ENCODE data around the gene RNF125. TPM values are rescaled to one million over a fixed set of nuclear protein-coding genes. Genes with fewer than 3 reads are reported as not detected.
"Not testable (repeated sequence)": the region's sequence is repeated elsewhere in the genome, so short reads cannot be mapped to it uniquely, and the experiment has no call there.

The RNF125 gene
- total and polyA plus RNA-seq, 4 donors, result 0.05 to 6.7 (median 3.6) TPM

DNA sequence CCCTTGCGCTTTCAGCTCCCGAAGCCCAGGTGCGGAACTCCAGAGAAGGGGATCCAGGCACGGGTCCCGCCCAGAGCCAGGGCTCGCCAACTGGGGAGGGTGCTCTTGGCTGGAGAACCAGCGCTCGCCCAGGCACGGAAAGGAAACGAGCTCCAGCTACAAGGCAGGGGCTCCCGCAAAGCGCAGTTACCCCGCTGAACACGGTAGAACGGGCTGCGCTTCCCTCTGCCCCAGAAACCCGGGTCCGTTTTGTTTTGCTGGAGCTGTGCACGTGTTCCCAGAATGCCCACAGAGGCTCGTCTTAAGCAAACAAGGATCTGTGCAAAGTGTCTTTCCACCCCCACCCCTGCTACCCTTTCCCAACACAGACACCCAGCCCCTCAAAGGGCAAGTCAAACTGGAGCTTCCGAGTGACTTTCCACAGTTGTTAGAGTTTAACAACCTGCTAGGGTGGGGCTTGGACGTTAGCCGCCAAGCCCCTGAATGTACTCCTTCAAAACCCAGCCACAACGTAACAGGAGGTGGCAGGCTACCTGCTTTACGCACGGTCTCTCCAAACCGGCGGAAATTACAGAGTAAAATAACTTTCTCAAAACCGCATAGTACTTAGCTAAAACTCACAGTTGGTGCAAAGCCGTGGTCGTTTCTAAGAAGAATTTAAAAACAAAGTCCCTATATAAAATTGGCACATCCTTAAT is 775 bp downstream of the RNF125 start:
- Histone ChIP-seq H3K9me3 (ENCODE audit: control insufficient read depth, low read length) (no peaks in the 10 kb centered on the region), H3K36me3 (ENCODE audit: control insufficient read depth in 1 of 2, insufficient read depth in 2 of 2, low read length in 1 of 2) (no peaks in the 10 kb centered on the region), H3K27me3 (ENCODE audit: control insufficient read depth in 1 of 2, insufficient read depth in 2 of 2, low read length in 1 of 2) (no peaks in the 10 kb centered on the region), H3K4me1 (ENCODE audit: control insufficient read depth in 1 of 2, insufficient read depth in 2 of 2, low read length in 2 of 2) (no peaks in the 10 kb centered on the region), H3K4me3 (ENCODE audit: low read length in 2 of 2) (peak overlapping the region; percentile 20 to 50), H3K27ac (ENCODE audit: low read depth in 1 of 2, low read length in 2 of 2) (no peak overlapping the region)
- ATAC-seq (ENCODE audit: low FRiP score), result peak; percentile 60
- intact Hi-C loops (cut with DNase I), result no loop called here
- WGBS, 2 donors, result 1% methylated on average over 31 of the region's 31 CpGs
- DNase-seq, result peak; percentile 60 to 79

DNA sequence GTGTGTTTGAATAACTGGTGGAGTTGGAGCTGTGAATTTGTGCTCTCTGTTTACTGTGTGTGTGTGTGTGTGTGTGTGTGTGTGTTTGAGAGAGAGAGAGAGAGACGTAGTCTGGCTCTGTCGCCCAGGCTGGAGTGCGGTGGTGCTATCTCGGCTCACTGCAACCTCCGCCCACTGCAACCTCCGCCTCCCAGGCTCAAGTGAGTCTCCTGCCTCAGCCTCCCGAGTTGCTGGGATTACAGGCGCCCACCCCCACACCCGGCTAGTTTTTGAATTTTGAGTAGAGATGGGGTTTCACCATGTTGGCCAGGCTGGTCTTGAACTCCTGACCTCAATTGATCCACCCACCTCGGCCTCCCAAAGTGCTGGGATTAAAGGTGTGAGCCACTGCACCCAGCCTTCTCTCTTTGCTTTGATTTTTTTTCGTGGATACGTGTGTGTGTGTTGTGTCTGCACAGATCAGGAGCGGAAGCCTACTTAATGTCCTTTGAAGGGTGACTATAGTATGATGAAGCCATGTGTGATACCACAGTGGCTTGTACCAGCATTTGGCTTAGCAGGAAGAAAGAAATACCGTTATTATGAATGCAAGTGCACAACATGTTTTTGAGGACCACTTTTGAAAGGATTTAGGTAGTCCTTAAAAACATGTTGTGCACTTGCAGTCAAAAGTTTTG is 1.5 kb downstream of the RNF125 start:
- H3K36me3 ChIP-seq (ENCODE audit: control insufficient read depth in 1 of 2, insufficient read depth in 2 of 2, low read length in 1 of 2); intact Hi-C loops (cut with DNase I); H3K4me3 ChIP-seq (ENCODE audit: low read length in 2 of 2); H3K27ac ChIP-seq (ENCODE audit: low read depth in 1 of 2, low read length in 2 of 2); H3K27me3 ChIP-seq (ENCODE audit: control insufficient read depth in 1 of 2, insufficient read depth in 2 of 2, low read length in 1 of 2); ATAC-seq (ENCODE audit: low FRiP score); H3K4me1 ChIP-seq (ENCODE audit: control insufficient read depth in 1 of 2, insufficient read depth in 2 of 2, low read length in 2 of 2); H3K9me3 ChIP-seq (ENCODE audit: control insufficient read depth, low read length): not testable (repeated sequence)
- 72 to 79% methylated on average over 14 of the region's 14 CpGs for whole genome bisulfite sequencing, 2 donors
- DNase-seq, result peak in 1 of 2 donors; percentile 50

DNA sequence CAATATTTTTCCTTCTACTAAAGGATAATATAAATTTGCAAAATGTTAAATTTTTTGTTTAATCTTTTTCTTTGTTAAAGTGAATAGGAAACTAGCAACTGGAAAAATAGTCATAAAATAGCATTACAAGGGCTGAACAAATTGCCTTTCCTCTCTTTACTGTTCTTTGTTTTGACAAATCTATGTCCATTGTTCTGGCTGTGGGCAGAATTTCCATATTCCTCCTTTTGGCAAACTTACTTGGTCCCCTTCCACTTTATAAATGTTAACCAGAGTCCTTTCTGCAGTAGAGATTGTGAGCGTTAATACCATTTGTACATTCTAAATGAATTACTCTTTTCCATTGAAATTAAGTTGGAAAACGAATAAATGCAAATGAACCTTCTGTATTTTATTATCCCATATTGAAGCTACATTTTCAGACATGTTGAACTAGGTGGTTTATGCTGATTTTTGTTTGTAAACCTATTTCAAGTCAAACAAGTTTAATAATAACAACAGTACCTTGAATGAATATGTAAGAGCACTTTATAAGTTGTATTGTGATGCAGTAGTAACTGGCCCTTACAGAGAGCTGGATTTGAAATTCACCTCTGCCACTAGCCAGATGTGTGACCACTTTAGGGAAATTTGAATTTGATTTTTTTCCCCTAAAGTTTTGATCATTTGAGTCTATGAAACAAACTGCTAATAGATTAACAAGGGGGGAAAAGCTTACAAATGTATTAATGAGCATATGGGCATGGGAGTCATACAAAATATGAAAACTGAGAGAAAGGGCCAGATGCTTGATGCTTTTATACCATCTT is 3.3 kb downstream of the RNF125 start:
- H3K4me3 ChIP-seq (ENCODE audit: low read length in 2 of 2), result no peak overlapping the region
- DNase-seq, result no peak
- no peaks in the 10 kb centered on the region for H3K27me3 ChIP-seq (ENCODE audit: control insufficient read depth in 1 of 2, insufficient read depth in 2 of 2, low read length in 1 of 2)
- intact Hi-C loops (cut with DNase I), result no loop called here
- H3K4me1 ChIP-seq (ENCODE audit: control insufficient read depth in 1 of 2, insufficient read depth in 2 of 2, low read length in 2 of 2), result no peaks in the 10 kb centered on the region
- H3K27ac ChIP-seq (ENCODE audit: low read depth in 1 of 2, low read length in 2 of 2), result no peak overlapping the region
- H3K36me3 ChIP-seq (ENCODE audit: control insufficient read depth in 1 of 2, insufficient read depth in 2 of 2, low read length in 1 of 2), result no peaks in the 10 kb centered on the region
- WGBS, 2 donors, result 78 to 81% methylated on average over 2 of the region's 2 CpGs
- no peak for ATAC-seq (ENCODE audit: low FRiP score)
- H3K9me3 ChIP-seq (ENCODE audit: control insufficient read depth, low read length), result no peaks in the 10 kb centered on the region

DNA sequence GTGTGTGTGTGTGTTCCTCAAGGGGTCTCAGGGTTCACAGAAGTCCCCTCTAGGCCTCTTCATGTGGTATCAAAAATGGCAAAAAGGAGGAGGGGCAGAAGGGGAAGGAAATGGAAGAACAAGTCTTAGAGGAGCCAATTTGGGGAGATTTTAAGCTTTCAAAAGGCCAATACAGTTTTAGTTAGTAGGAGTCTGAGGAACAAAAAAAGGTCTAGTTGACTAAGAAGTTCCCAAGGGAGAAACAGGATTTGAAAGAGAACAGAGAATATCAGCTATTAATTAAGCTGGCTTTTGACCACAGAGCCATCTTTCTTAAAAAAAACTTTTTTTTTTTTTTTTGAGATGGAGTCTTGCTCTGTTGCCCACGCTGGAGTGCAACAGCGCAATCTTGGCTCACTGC is 7.1 kb downstream of the RNF125 start:
- Histone ChIP-seq H3K4me1 (ENCODE audit: control insufficient read depth in 1 of 2, insufficient read depth in 2 of 2, low read length in 2 of 2) (no peaks in the 10 kb centered on the region), H3K27ac (ENCODE audit: low read depth in 1 of 2, low read length in 2 of 2) (no peak overlapping the region), H3K4me3 (ENCODE audit: low read length in 2 of 2) (no peak overlapping the region), H3K9me3 (ENCODE audit: control insufficient read depth, low read length) (no peaks in the 10 kb centered on the region), H3K27me3 (ENCODE audit: control insufficient read depth in 1 of 2, insufficient read depth in 2 of 2, low read length in 1 of 2) (no peaks in the 10 kb centered on the region), H3K36me3 (ENCODE audit: control insufficient read depth in 1 of 2, insufficient read depth in 2 of 2, low read length in 1 of 2) (no peaks in the 10 kb centered on the region)
- no peak for DNase-seq
- ATAC-seq (ENCODE audit: low FRiP score), result no peak
- intact Hi-C loops (cut with DNase I), result no loop called here
- WGBS, 2 donors, result 97 to 100% methylated on average over 2 of the region's 2 CpGs

DNA sequence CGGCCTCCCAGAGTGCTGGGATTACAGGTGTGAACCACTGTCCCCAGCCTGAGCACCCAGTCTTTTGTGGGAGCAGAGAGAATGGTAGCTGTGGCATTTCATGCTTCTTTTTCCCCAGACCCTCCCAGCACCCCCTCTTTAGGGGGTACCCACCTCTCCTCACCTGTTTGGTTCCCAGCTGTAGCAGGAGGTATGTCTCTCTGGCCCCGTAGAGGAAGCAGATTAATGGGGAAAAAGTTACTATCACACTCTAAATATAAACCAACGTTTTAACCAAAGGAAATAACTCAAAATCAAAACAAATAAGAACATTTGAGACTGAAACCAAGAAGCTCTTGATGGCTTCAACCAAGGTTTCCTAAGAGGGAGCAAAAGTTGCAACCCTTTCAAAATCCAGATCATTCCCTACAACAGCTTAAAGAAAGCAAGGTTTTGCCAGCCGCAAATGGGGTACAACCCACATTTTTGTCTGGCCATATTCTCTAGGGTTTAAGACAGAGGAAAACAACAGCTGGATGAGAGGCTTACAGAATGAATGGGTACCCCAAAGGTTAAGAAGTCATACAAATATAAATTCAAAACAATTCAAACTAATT is 8.0 kb downstream of the RNF125 start:
- DNase-seq (no peak), ATAC-seq (ENCODE audit: low FRiP score) (no peak)
- Histone ChIP-seq H3K4me3 (ENCODE audit: low read length in 2 of 2) (no peak overlapping the region), H3K27ac (ENCODE audit: low read depth in 1 of 2, low read length in 2 of 2) (no peak overlapping the region), H3K36me3 (ENCODE audit: control insufficient read depth in 1 of 2, insufficient read depth in 2 of 2, low read length in 1 of 2) (no peaks in the 10 kb centered on the region), H3K4me1 (ENCODE audit: control insufficient read depth in 1 of 2, insufficient read depth in 2 of 2, low read length in 2 of 2) (no peaks in the 10 kb centered on the region), H3K27me3 (ENCODE audit: control insufficient read depth in 1 of 2, insufficient read depth in 2 of 2, low read length in 1 of 2) (no peaks in the 10 kb centered on the region), H3K9me3 (ENCODE audit: control insufficient read depth, low read length) (no peaks in the 10 kb centered on the region)
- intact Hi-C loops (cut with DNase I), result no loop called here
- 53 to 57% methylated on average over 4 of the region's 4 CpGs for WGBS, 2 donors

DNA sequence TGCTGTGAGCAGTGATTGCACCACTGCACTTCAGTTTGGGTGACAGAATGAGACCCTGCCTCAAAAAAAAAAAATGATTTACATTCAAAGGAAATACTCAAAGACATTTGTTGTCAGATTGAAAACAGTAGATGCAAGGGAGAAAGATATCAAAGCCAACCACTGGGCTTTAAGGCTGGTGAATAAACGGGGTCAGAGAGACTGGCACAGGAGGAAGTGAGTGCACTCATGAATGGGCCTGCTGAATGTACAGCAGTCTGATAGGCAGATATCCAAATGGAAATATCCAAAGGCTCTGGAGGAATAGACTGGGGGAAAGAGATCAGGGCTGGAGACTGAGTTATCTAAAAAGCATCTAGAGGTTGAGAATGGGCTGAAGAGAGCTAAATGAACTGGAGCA is 10.9 kb downstream of the RNF125 start:
- Histone ChIP-seq H3K27ac (ENCODE audit: low read depth in 1 of 2, low read length in 2 of 2) (no peak overlapping the region), H3K4me3 (ENCODE audit: low read length in 2 of 2) (no peak overlapping the region), H3K36me3 (ENCODE audit: control insufficient read depth in 1 of 2, insufficient read depth in 2 of 2, low read length in 1 of 2) (no peaks in the 10 kb centered on the region), H3K9me3 (ENCODE audit: control insufficient read depth, low read length) (peaks cover 2% of the 10 kb centered on the region), H3K4me1 (ENCODE audit: control insufficient read depth in 1 of 2, insufficient read depth in 2 of 2, low read length in 2 of 2) (no peaks in the 10 kb centered on the region), H3K27me3 (ENCODE audit: control insufficient read depth in 1 of 2, insufficient read depth in 2 of 2, low read length in 1 of 2) (no peaks in the 10 kb centered on the region)
- DNase-seq (no peak), ATAC-seq (ENCODE audit: low FRiP score) (no peak)
- intact Hi-C loops (cut with DNase I), result no loop called here
- 48 to 49% methylated on average over 1 of the region's 1 CpG for WGBS, 2 donors

DNA sequence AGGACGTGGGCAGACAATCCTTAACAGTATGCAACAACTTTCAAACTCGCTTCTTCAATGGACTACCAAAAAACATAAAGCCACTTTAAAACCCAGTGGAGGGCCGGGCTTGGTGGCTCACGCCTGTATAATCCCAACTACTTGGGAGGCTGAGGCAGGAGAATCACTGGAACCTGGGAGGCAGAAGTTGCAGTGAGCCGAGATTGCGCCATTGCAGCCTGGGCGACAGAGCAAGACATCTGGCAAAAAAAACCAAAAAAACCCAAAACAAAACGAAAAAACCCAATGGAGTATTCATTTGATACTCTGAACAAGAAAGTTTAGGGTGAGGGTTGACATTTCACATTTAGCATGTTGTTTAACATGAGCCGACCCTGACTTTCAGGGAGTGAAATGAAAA is 14.0 kb downstream of the RNF125 start:
- 88 to 89% methylated on average over 9 of the region's 9 CpGs for WGBS, 2 donors
- intact Hi-C loops (cut with DNase I), result no loop called here
- no peak for ATAC-seq (ENCODE audit: low FRiP score)

DNA sequence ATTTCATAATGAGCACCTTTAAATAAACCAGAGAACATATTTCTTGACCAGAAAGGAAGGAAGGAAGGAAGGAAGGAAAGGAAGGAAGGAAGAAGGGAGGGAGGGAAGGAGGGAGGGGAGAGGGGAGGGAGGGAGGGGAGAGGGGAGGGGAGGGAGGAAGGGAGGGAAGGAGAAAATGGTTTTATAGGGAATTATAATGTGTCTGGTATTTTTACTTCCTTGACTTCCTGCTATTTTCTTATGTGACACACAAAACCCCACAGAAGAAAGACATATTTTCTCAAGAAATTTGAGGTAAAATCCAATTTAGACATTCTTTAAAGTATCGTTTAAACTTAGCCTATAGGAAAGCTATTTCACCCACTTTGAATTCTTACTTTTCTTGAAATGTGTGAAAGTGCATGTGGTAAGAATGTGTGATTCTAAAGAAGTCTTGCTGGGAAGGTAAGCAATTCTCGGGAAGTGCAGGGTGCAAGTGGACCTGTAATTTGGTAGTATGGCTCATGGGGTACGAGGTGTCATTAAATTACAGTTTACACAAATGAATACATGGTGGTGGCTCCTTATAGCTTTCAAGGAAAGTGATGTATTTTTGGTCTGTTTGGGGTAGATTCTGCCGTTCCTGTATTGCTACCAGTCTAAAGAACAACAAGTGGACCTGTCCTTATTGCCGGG is 18.0 kb downstream of the RNF125 start:
- Histone ChIP-seq H3K27ac (ENCODE audit: low read depth in 1 of 2, low read length in 2 of 2) (no peak overlapping the region), H3K27me3 (ENCODE audit: control insufficient read depth in 1 of 2, insufficient read depth in 2 of 2, low read length in 1 of 2) (no peaks in the 10 kb centered on the region), H3K9me3 (ENCODE audit: control insufficient read depth, low read length) (peaks cover 3% of the 10 kb centered on the region), H3K4me3 (ENCODE audit: low read length in 2 of 2) (no peak overlapping the region), H3K4me1 (ENCODE audit: control insufficient read depth in 1 of 2, insufficient read depth in 2 of 2, low read length in 2 of 2) (no peaks in the 10 kb centered on the region), H3K36me3 (ENCODE audit: control insufficient read depth in 1 of 2, insufficient read depth in 2 of 2, low read length in 1 of 2) (no peaks in the 10 kb centered on the region)
- ATAC-seq (ENCODE audit: low FRiP score), result no peak
- WGBS, 2 donors, result 81 to 85% methylated on average over 5 of the region's 5 CpGs
- intact Hi-C loops (cut with DNase I), result no loop called here
- no peak for DNase-seq

More for the DNA sequence above, 14.0 kb downstream of the RNF125 start:
- H3K27me3 ChIP-seq (ENCODE audit: control insufficient read depth in 1 of 2, insufficient read depth in 2 of 2, low read length in 1 of 2), result no peaks in the 10 kb centered on the region
- peaks cover 2% of the 10 kb centered on the region for H3K9me3 ChIP-seq (ENCODE audit: control insufficient read depth, low read length)
- DNase-seq, result no peak
- no peak overlapping the region for H3K27ac ChIP-seq (ENCODE audit: low read depth in 1 of 2, low read length in 2 of 2)
- H3K4me3 ChIP-seq (ENCODE audit: low read length in 2 of 2), result no peak overlapping the region
- no peaks in the 10 kb centered on the region for H3K36me3 ChIP-seq (ENCODE audit: control insufficient read depth in 1 of 2, insufficient read depth in 2 of 2, low read length in 1 of 2)
- H3K4me1 ChIP-seq (ENCODE audit: control insufficient read depth in 1 of 2, insufficient read depth in 2 of 2, low read length in 2 of 2), result no peaks in the 10 kb centered on the region
